Osteocyte (in vitro differentiated cells): Measurements from ENCODE around the gene TRIP12. TPM values are rescaled to one million over a fixed set of nuclear protein-coding genes. Genes with fewer than 3 reads are reported as not detected.

Experiments used
- DNase-seq: peaks from one replicate; pipeline ENCODE4 v3.0.0; 2021; ENCODE audit warnings: mixed read lengths; ENCODE audit not compliant: unreplicated experiment; ENCODE audit errors: extremely low spot score
- H3K27ac Mint-ChIP-seq: one replicate; pipeline ENCODE4 v1.8.0; 2021; ENCODE audit warnings: mild to moderate bottlenecking, mixed read lengths; ENCODE audit not compliant: unreplicated experiment
- H3K27me3 Mint-ChIP-seq: one replicate; pipeline ENCODE4 v1.8.0; 2021; ENCODE audit warnings: mixed read lengths; ENCODE audit not compliant: unreplicated experiment
- H3K36me3 Mint-ChIP-seq: one replicate; pipeline ENCODE4 v1.8.0; 2021; ENCODE audit warnings: mixed read lengths; ENCODE audit not compliant: unreplicated experiment
- H3K4me1 Mint-ChIP-seq: one replicate; pipeline ENCODE4 v1.8.0; 2021; ENCODE audit warnings: mixed read lengths; ENCODE audit not compliant: unreplicated experiment
- H3K4me3 Mint-ChIP-seq: one replicate; pipeline ENCODE4 v1.8.0; 2021; ENCODE audit warnings: mild to moderate bottlenecking, moderate library complexity, mixed read lengths; ENCODE audit not compliant: unreplicated experiment
- H3K9me3 Mint-ChIP-seq: one replicate; pipeline ENCODE4 v1.8.0; 2021; ENCODE audit warnings: mixed read lengths; ENCODE audit not compliant: unreplicated experiment
- CTCF ChIP-seq: fragments of 200-600 bp; sonication (generic); IDR thresholded peaks from 2 replicates; pipeline ENCODE4 v1.5.0; 2021; ENCODE audit warnings: antibody characterized with exemption, mild to moderate bottlenecking, moderate library complexity
- total RNA-seq: library from RNA; stranded (reverse); gene quantifications from 2 replicates; pipeline ENCODE4 v1.2.1, GENCODE V29; 2021

The TRIP12 gene
- total RNA-seq, 1 donor from 2014 or later, result 272 TPM

GRCh38 chr2:229869226-229869625, 52.6 kb downstream of the TRIP12 start:
- no peaks in the 10 kb centered on the region for H3K27me3 Mint-ChIP-seq
- peaks cover 31% of the 10 kb centered on the region for H3K36me3 Mint-ChIP-seq
- H3K9me3 Mint-ChIP-seq, result no peaks in the 10 kb centered on the region
- DNase-seq, result no peak
- TF ChIP-seq CTCF, result no peak
- H3K4me3 Mint-ChIP-seq, result no peak overlapping the region
- peaks cover 34% of the 10 kb centered on the region for H3K4me1 Mint-ChIP-seq
- no peak overlapping the region for H3K27ac Mint-ChIP-seq

GRCh38 chr2:229868794-229869193, 53.0 kb downstream of the TRIP12 start:
- Mint-ChIP-seq H3K9me3 (no peaks in the 10 kb centered on the region), H3K4me1 (peaks cover 35% of the 10 kb centered on the region), H3K27me3 (no peaks in the 10 kb centered on the region), H3K36me3 (peaks cover 31% of the 10 kb centered on the region), H3K4me3 (no peak overlapping the region), H3K27ac (no peak overlapping the region)
- DNase-seq, result no peak
- no peak for TF ChIP-seq CTCF

- no peak for DNase-seq
- H3K27me3 Mint-ChIP-seq, result no peaks in the 10 kb centered on the region
- H3K27ac Mint-ChIP-seq, result no peak overlapping the region
- H3K36me3 Mint-ChIP-seq, result peaks cover 13% of the 10 kb centered on the region
- no peak overlapping the region for H3K4me3 Mint-ChIP-seq
- peaks cover 21% of the 10 kb centered on the region for H3K4me1 Mint-ChIP-seq
- no peaks in the 10 kb centered on the region for H3K9me3 Mint-ChIP-seq
- no peak for TF ChIP-seq CTCF
Measured at GRCh38 chr2:229865033-229865432, 56.8 kb downstream of the TRIP12 start.

GRCh38 chr2:229861431-229861830, 60.4 kb downstream of the TRIP12 start:
- peaks cover 20% of the 10 kb centered on the region for H3K36me3 Mint-ChIP-seq
- H3K4me1 Mint-ChIP-seq, result peaks cover 16% of the 10 kb centered on the region
- H3K27ac Mint-ChIP-seq, result no peak overlapping the region
- H3K4me3 Mint-ChIP-seq, result no peak overlapping the region
- TF ChIP-seq CTCF, result no peak
- H3K9me3 Mint-ChIP-seq, result no peaks in the 10 kb centered on the region
- no peak for DNase-seq
- no peaks in the 10 kb centered on the region for H3K27me3 Mint-ChIP-seq

- H3K27ac Mint-ChIP-seq, result no peak overlapping the region
- no peak for DNase-seq
- no peak for TF ChIP-seq CTCF
- peaks cover 16% of the 10 kb centered on the region for H3K4me1 Mint-ChIP-seq
- peaks cover 26% of the 10 kb centered on the region for H3K36me3 Mint-ChIP-seq
- H3K4me3 Mint-ChIP-seq, result no peak overlapping the region
- no peaks in the 10 kb centered on the region for H3K27me3 Mint-ChIP-seq
- no peaks in the 10 kb centered on the region for H3K9me3 Mint-ChIP-seq
Measured at GRCh38 chr2:229860334-229860733, 61.5 kb downstream of the TRIP12 start.
